HepG2 (cell line): ENCODE data around the gene OGA. TPM values are rescaled to one million over a fixed set of nuclear protein-coding genes. Genes with fewer than 3 reads are reported as not detected.

ENCODE experiments used
- ARID2 ChIP-seq: sonication (generic); formaldehyde crosslinking; IDR thresholded peaks from 2 replicates; pipeline ENCODE4 v1.8.1; 2022; ENCODE audit warnings: mild to moderate bottlenecking, missing genetic modification reagents, borderline replicate concordance
- ARNTL ChIP-seq: sonication (generic); formaldehyde crosslinking; IDR thresholded peaks from 2 replicates; pipeline ENCODE4 v1.4.0; 2020; ENCODE audit warnings: mild to moderate bottlenecking, missing genetic modification reagents
- CSRNP2 ChIP-seq: sonication (generic); formaldehyde crosslinking; conservative IDR thresholded peaks from 2 replicates; pipeline ENCODE4 v1.8.0; 2022; ENCODE audit warnings: low read depth, missing genetic modification reagents
- ELK4 ChIP-seq: sonication (generic); formaldehyde crosslinking; IDR thresholded peaks from 2 replicates; pipeline ENCODE4 v1.9.0; 2021; ENCODE audit warnings: missing genetic modification reagents, borderline replicate concordance
- HNRNPH1 ChIP-seq: fragments of 200-400 bp; formaldehyde crosslinking; optimal IDR thresholded peaks from 2 replicates; pipeline ENCODE3; 2017; ENCODE audit warnings: mild to moderate bottlenecking, low read depth, low read length
- JUNB ChIP-seq: sonication (generic); formaldehyde crosslinking; IDR thresholded peaks from 2 replicates; pipeline ENCODE4 v1.8.0; 2022; ENCODE audit warnings: missing genetic modification reagents, mild to moderate bottlenecking, borderline replicate concordance
- MBD4 ChIP-seq: IDR thresholded peaks from 2 replicates; pipeline ENCODE4 v1.6.1; 2012; ENCODE audit warnings: low read length, inconsistent platforms, borderline replicate concordance
- MEIS1 ChIP-seq: sonication (generic); formaldehyde crosslinking; IDR thresholded peaks from 2 replicates; pipeline ENCODE4 v1.9.0; 2021; ENCODE audit warnings: mild to moderate bottlenecking, missing genetic modification reagents, moderate library complexity, borderline replicate concordance
- MTF2 ChIP-seq: sonication (generic); formaldehyde crosslinking; IDR thresholded peaks from 2 replicates; pipeline ENCODE4 v1.5.0; 2020; ENCODE audit warnings: missing genetic modification reagents, borderline replicate concordance
- REST ChIP-seq, 2 experiments: IDR thresholded peaks; 2 replicates each; pipeline ENCODE4 v1.6.1; 2011 to 2012; ENCODE audit warnings: low read length in 2 of 2, borderline replicate concordance in 1 of 2, low read depth in 1 of 2, mild to moderate bottlenecking in 1 of 2, moderate library complexity in 1 of 2
- SIN3B ChIP-seq: fragments of 150-350 bp; IDR thresholded peaks from 2 replicates; pipeline ENCODE4 v1.6.1; 2014; ENCODE audit warnings: low read length
- SRY ChIP-seq: sonication (generic); formaldehyde crosslinking; IDR thresholded peaks from 2 replicates; pipeline ENCODE4 v1.8.0; 2022; ENCODE audit warnings: mild to moderate bottlenecking, missing genetic modification reagents
- ZFP91 ChIP-seq: sonication (generic); formaldehyde crosslinking; IDR thresholded peaks from 2 replicates; pipeline ENCODE4 v1.9.0; 2022; ENCODE audit warnings: missing genetic modification reagents, mild to moderate bottlenecking, borderline replicate concordance
- ZNF207 ChIP-seq: fragments of 450-650 bp; IDR thresholded peaks from 2 replicates; pipeline ENCODE4 v1.6.1; 2016; ENCODE audit warnings: antibody characterized with exemption, borderline replicate concordance
- ZNF362 ChIP-seq: sonication (generic); formaldehyde crosslinking; IDR thresholded peaks from 2 replicates; pipeline ENCODE4 v1.4.0; 2020; ENCODE audit warnings: missing genetic modification reagents, mild to moderate bottlenecking, borderline replicate concordance
- ZNF569 ChIP-seq: sonication (generic); formaldehyde crosslinking; IDR thresholded peaks from 2 replicates; pipeline ENCODE4 v1.5.0; 2020; ENCODE audit warnings: mild to moderate bottlenecking, missing genetic modification reagents, moderate library complexity, borderline replicate concordance
- ZNF629 ChIP-seq: sonication (generic); formaldehyde crosslinking; conservative IDR thresholded peaks from 2 replicates; pipeline ENCODE4 v1.5.0; 2020; ENCODE audit warnings: missing genetic modification reagents
- ZNF7 ChIP-seq: IDR thresholded peaks from 2 replicates; pipeline ENCODE4 v1.6.1; 2016; ENCODE audit warnings: missing biosample characterization, missing genetic modification reagents
- ZNF83 ChIP-seq: sonication (generic); formaldehyde crosslinking; IDR thresholded peaks from 2 replicates; pipeline ENCODE4 v1.4.0; 2020; ENCODE audit warnings: missing genetic modification reagents, mild to moderate bottlenecking, borderline replicate concordance
- polyA plus RNA-seq, 8 experiments: library from polyadenylated mRNA; depleted of rRNA in 3 of 8; stranded (reverse) in 7 of 8; unstranded in 1 of 8; fragments of >200 nt; fragmentation: Illumina TruSeq in 4 of 8; extraction: Trizol in 4 of 8; gene quantifications; 2 replicates each; pipeline versions ENCODE4 v1.2.1 to v1.2.3, GENCODE V29; 2011 to 2016; ENCODE audit warnings: low read depth in 4 of 8, missing spikeins in 1 of 8, mixed read lengths in 1 of 8; ENCODE audit not compliant: insufficient read depth in 1 of 8
- total RNA-seq, 5 experiments: library from RNA; depleted of rRNA; stranded (reverse); fragments of >200 nt; fragmentation: Illumina TruSeq; extraction: Trizol; gene quantifications; 2 replicates each; pipeline ENCODE4 v1.2.3, GENCODE V29; 2016; ENCODE audit warnings: low read depth in 1 of 5

The OGA gene
- total and polyA plus RNA-seq, 2 of the 13 experiments (the other 11 are each of a cell fraction or from before 2014, with no cell fraction given), result 33.2 to 39.8 TPM

- no peak for TF ChIP-seq CSRNP2 (CRISPR knock-in tag)
- TF ChIP-seq HNRNPH1, result no peak
- no peak for TF ChIP-seq SRY (CRISPR knock-in tag)
- TF ChIP-seq ZNF207, result no peak
- TF ChIP-seq SIN3B, result no peak
- TF ChIP-seq ZFP91 (CRISPR knock-in tag), result 0 out of 2 replicates have a peak, but pooled peaks have one; percentile 15
- no peak for TF ChIP-seq MBD4
- peak; percentile 25; the same call in 1 of the 2 replicates for TF ChIP-seq ZNF7 (CRISPR knock-in tag)
- TF ChIP-seq MEIS1, result no peak
- no peak for TF ChIP-seq MTF2 (CRISPR knock-in tag)
- no peak for TF ChIP-seq JUNB (CRISPR knock-in tag)
- TF ChIP-seq ARNTL (CRISPR knock-in tag), result no peak
- no peak for TF ChIP-seq ARID2 (CRISPR knock-in tag)
- TF ChIP-seq ZNF629 (CRISPR knock-in tag), result no peak
- no peak for TF ChIP-seq ZNF362
- TF ChIP-seq ZNF83 (CRISPR knock-in tag), result no peak
- peak; percentile 94 to 96 for TF ChIP-seq REST (IDR thresholded peaks at IDR 0.05; ENCODE audit: borderline replicate concordance in 1 of 2, low read depth in 1 of 2, low read length in 2 of 2)
- no peak for TF ChIP-seq ZNF569 (CRISPR knock-in tag)
- no peak for TF ChIP-seq ELK4 (CRISPR knock-in tag)
Measured at GRCh38 chr10:101840741-101841453, 22.7 kb upstream of the OGA start (continued).
